COLO829 (cell line): ENCODE data around the gene SNX10.
A peak's percentile ranks its signal among the peaks of the same experiment; 100 is the strongest.

Source experiments
- DNase-seq: peaks from one replicate; pipeline ENCODE4 v3.0.0; 2012; ENCODE audit warnings: low spot score

SNX10 gene

GRCh38 chr7:26298472-26299058 lies 6.9 kb downstream of the SNX10 start:
- DNase-seq: no peak

DNA sequence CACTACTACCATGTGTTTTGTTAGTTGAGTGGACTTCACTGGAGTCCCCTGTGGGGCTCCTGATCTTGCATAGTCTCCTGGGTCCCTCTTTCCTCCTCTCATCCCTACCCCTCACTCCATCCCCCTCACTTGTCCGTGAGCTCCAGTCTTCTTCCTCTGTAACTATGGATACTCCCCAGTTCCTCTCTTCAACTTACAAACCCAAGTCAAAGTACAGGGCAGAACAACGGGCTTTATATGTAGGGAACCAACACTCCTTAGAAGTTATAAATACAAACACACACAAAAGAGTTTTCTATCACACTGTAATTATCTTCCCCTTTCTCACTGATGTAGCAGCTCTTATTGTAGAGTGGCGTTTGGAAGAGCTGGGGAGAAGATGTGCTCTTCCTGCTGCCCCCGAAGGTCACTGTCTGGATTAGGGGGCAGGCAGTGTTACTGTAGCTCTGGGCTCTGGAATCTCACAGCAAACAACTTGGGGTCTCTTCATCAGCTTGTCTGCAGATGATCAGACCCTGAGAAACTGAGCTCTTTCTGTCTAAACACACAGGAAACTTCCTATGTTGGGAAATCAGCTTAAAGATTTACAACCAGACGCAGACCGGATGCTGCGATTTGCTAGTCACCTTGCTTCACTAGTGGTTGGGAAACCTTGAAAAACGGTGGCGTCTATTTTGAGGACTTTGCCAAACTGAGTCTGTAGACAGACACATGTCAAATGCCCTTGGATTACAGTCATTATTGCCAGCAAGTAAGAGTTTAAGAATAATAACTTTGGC lies 13.6 kb downstream of the SNX10 start:
- no peak for DNase-seq

- DNase-seq: no peak
These were observed 14.4 kb downstream of the SNX10 start for GRCh38 chr7:26305869-26306665.

DNA sequence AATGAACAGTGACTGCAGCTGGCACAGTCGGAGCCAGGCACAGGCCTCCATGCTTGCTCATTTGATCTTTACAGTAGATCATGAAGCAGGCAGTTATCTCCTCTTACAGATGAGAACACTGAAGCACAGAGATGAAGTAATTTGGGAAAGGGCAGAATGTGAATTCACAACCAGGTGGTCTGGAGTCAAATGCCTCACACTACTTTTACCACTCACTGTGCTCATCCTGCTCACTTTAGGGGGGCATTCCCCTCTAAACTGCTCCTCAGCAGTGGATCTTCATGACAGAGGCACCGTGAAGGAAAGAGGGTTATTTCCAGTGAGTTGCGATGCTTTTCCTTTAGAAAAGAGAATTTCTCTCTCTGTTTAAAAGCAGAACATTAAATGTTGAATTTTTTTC lies 15.1 kb downstream of the SNX10 start:
- no peak for DNase-seq

- DNase-seq: peak; percentile 92
These were observed 15.6 kb downstream of the SNX10 start for GRCh38 chr7:26307226-26307625.

GRCh38 chr7:26307791-26308190 lies 16.1 kb downstream of the SNX10 start:
- DNase-seq: no peak

DNA sequence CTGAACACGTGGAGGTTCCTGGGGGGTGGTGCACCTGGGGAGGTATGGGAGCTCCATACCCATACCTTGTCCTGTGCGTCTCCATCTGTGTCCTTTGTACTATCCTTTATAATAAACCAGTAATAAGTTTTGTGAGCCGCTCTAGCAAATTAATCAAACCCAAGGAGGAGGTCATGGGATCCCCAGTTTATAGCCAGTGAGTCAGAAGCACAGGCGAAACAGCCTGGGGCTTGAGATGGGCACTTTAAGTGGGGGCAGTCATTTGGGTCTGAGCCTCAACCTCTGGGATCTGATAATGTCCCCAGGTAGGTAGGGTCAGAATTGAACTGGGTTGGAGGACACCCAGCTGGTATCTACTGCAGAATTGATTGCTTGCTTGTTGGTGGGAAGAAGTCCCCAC lies 16.9 kb downstream of the SNX10 start:
- no peak for DNase-seq

GRCh38 chr7:26309089-26309488 lies 17.4 kb downstream of the SNX10 start:
- DNase-seq: no peak

DNA sequence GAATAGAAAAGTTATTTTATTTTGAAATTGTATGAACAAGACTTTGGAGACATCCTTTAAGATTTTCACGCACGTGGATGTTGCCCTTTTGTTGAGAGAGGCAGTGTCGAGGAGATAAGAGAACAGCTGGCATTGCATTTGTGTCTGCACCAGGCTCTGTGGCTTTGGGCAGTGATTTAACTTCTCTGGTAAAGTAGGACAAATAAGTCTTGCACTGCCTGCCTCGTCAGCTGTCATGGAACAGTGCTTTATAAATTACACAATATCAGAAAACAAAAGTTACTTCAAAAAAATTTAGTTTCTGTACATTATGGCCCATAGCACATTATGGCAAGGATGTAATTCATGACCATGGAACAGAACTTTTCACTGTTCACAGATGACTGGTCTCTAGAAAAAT lies 20.1 kb downstream of the SNX10 start:
- no peak for DNase-seq

DNA sequence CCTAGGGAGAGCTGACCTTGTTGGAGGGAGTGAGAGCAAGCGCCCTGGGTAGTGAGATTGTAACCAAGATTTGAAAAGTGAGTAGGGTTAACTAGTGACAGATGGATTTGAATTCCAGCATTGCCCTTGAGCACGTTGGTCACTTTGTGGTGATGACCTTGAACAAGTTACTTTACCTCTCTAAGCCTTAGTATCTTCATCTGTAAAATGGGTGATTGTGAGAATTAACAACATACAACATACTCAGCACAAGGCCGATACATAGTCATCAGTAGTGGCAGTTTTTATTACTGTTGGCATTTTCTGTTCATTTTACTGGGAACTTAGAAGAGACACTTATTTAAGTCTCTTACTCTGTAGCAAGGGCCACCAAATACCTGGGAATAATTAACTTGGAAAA lies 25.5 kb downstream of the SNX10 start:
- no peak for DNase-seq

- DNase-seq: peak; percentile 61
These were observed 27.3 kb downstream of the SNX10 start for GRCh38 chr7:26318921-26319320.

DNA sequence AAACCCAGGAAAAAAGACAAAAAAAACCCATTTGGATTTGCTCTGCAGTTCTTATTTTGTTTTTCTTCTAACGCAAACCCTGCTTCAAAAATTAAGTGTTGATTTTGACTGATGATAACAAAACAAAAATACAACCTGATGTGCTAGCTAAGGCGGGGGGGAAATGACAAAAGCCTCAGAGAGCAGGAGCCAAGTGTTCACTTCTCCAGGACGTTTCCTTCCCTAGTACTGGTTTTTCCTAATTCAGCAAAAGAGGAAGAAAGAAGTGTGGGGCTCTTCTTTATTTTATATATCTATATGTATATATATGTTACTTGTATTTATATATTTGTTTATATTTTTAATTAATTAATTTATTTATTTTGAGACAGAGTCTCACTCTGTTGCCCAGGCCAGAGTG lies 28.0 kb downstream of the SNX10 start:
- no peak for DNase-seq

GRCh38 chr7:26320878-26321277 lies 29.2 kb downstream of the SNX10 start:
- DNase-seq: no peak

DNA sequence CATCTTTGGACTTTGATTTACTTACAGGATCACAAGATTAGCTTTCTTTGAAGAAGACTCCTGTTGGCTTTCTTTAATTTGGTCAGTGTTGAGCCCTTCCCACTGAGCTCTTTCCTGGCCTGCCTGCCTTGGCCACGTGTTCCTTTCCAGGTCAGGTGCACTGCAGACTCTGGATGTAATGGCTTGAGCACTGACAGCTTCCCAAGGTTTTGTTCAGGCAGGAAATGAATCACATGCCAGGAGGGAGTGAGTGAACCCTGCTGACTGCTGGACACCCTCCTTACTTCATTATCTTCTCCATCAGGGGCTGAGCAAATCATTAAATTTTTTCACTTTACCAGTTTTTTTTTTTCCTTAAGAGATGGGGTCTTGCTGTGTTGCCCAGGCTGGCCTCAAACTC lies 29.8 kb downstream of the SNX10 start:
- peak; percentile 48 for DNase-seq

GRCh38 chr7:26326211-26326610 lies 34.5 kb downstream of the SNX10 start:
- no peak for DNase-seq

GRCh38 chr7:26328498-26329390 lies 37.1 kb downstream of the SNX10 start:
- DNase-seq: no peak

- DNase-seq: no peak
These were observed 38.0 kb downstream of the SNX10 start for GRCh38 chr7:26329520-26330255.

DNA sequence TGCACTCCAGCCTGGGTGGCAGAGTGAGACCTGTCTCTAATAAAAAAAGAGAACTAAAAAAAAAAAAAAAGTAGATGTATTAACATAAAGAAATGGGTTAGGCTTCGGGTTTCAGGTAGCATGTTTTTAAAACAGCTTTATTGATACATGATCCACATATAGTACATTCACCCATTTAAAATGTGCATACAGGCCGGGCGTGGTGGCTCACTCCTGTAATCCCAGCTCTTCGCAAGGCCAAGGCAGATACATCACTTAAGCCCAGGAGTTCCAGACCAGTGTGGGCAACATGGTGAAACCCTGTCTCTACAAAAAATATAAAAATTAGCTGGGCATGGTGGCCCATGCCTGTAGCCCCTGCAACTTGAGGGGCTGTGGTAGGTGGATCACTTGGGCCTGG lies 39.5 kb downstream of the SNX10 start:
- DNase-seq: no peak

- DNase-seq: no peak
These were observed 40.1 kb downstream of the SNX10 start for GRCh38 chr7:26331789-26332188.

DNA sequence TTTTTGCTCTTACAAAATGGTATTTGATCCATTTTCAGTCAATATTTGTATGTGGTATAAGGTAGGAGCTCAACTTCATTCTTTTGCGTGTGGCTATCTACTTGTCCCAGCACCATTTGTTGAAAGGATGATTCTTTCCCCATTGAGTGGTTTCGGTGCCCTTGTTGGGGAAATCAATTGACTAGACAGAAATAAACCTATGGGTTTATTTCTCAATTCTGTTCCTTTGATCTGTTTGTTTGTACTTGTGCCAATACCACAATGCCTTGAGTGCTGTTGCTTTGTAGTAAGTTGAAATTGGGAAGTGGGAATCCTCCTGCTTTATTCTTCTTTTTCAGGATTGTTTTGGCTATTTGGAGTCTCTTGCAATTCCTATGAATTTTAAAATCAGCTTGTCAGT lies 41.0 kb downstream of the SNX10 start:
- DNase-seq: no peak

- DNase-seq: no peak
These were observed 42.7 kb downstream of the SNX10 start for GRCh38 chr7:26334166-26334859.
